ENCODE measurements around the gene PPFIBP2. TPM values are rescaled to one million over a fixed set of nuclear protein-coding genes. Genes with fewer than 3 reads are reported as not detected.

PPFIBP2 gene
- total RNA-seq, 1 donor from 2014 or later = 64.1 TPM

DNA sequence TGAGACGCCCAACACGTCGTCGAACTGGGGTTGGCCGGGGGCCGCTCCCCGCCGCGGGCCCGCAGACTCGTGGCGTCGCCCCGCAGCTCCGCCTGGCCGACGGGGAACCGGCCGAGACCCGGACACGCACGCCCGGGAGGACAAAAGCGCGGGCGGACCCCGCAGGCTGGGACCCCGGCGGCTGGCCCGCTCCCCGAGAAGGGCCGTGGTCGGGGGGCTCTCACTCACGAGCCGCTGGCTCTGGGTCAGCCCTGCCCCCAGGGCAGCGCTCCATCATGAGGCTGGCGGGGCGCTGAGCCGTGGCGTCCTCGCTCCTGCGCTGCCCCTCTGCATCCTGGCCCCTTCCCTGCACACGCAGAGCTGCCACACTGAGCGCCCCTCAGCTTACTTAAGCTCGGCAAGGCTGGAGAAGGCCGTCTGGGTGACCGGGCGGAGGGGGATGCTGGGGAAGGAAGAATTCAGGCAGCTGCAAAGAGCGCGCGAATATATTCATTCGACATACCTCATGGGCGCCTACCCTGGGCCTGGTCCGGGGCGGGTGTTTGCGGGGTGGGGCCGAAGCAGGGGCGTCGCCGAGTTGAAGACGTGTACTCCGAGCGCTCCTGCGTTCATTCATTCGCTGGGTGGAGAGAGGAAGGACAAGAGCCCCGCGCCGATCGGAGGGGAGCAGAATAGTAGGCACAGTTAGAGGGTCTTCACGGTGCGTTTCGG is 160.1 kb downstream of the PPFIBP2 start:
- Mint-ChIP-seq H3K27me3 (peaks cover 18% of the 10 kb centered on the region), H3K36me3 (ENCODE audit: insufficient read depth) (no peaks in the 10 kb centered on the region), H3K9me3 (ENCODE audit: low read depth) (no peaks in the 10 kb centered on the region), H3K4me1 (ENCODE audit: low read depth) (peaks cover 11% of the 10 kb centered on the region), H3K4me3 (ENCODE audit: low read depth) (peak overlapping the region; percentile 76), H3K27ac (peak overlapping the region; percentile 88)
- TF ChIP-seq, protein P1, sequence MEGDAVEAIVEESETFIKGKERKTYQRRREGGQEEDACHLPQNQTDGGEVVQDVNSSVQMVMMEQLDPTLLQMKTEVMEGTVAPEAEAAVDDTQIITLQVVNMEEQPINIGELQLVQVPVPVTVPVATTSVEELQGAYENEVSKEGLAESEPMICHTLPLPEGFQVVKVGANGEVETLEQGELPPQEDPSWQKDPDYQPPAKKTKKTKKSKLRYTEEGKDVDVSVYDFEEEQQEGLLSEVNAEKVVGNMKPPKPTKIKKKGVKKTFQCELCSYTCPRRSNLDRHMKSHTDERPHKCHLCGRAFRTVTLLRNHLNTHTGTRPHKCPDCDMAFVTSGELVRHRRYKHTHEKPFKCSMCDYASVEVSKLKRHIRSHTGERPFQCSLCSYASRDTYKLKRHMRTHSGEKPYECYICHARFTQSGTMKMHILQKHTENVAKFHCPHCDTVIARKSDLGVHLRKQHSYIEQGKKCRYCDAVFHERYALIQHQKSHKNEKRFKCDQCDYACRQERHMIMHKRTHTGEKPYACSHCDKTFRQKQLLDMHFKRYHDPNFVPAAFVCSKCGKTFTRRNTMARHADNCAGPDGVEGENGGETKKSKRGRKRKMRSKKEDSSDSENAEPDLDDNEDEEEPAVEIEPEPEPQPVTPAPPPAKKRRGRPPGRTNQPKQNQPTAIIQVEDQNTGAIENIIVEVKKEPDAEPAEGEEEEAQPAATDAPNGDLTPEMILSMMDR (IDR thresholded peaks at IDR 0.05; ENCODE audit: unreplicated experiment) = no peak
- DNase-seq (ENCODE audit: low spot score, unreplicated experiment) = peak; percentile 37

DNA sequence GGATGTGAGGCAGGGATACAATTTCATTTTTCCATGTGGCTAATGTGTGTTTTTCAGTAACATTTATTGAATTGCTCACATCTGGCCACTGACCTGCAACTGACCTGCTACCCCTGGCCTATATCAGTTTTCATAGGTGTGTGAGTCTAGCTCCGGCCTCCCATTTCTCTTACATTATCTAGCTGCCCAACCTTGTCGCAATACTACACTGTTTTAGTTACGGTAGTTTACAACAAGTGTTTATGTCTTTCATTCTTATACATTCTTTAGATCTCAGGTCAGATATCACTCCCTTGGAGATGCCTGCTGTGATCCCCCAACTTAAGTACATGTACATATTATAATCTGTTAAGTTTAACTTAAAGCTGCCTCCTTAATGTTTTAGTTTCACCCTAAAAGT is 161.8 kb downstream of the PPFIBP2 start:
- no peaks in the 10 kb centered on the region for H3K36me3 Mint-ChIP-seq (ENCODE audit: insufficient read depth)
- TF ChIP-seq, protein P1 (IDR thresholded peaks at IDR 0.05; ENCODE audit: unreplicated experiment) = no peak
- H3K4me1 Mint-ChIP-seq (ENCODE audit: low read depth) = peaks cover 7% of the 10 kb centered on the region
- H3K27ac Mint-ChIP-seq = no peak overlapping the region
- no peaks in the 10 kb centered on the region for H3K9me3 Mint-ChIP-seq (ENCODE audit: low read depth)
- peaks cover 18% of the 10 kb centered on the region for H3K27me3 Mint-ChIP-seq
- H3K4me3 Mint-ChIP-seq (ENCODE audit: low read depth) = no peak overlapping the region
- DNase-seq (ENCODE audit: low spot score, unreplicated experiment) = no peak

DNA sequence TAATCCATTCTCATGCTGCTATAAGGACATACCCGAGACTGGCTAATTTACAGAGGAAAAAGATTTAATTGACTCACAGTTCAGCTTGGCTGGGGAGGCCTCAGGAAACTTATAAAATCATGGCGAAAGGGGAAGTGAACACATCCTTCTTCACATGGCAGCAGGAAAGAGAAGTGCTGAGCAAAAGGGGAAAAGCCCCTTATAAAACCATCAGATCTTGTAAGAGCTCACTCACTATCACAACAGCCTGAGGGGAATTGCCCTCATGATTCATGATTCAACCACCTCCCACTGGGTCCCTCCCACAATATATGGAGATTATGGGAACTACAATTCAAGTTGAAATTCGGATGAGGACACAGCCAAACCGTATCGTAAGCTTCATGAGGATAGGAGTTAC is 163.3 kb downstream of the PPFIBP2 start:
- H3K27me3 Mint-ChIP-seq = peaks cover 18% of the 10 kb centered on the region
- H3K9me3 Mint-ChIP-seq (ENCODE audit: low read depth) = no peaks in the 10 kb centered on the region
- H3K4me3 Mint-ChIP-seq (ENCODE audit: low read depth) = no peak overlapping the region
- no peak overlapping the region for H3K27ac Mint-ChIP-seq
- DNase-seq (ENCODE audit: low spot score, unreplicated experiment) = no peak
- TF ChIP-seq, protein P1 (IDR thresholded peaks at IDR 0.05; ENCODE audit: unreplicated experiment) = no peak
- H3K36me3 Mint-ChIP-seq (ENCODE audit: insufficient read depth) = no peaks in the 10 kb centered on the region
- H3K4me1 Mint-ChIP-seq (ENCODE audit: low read depth) = peaks cover 5% of the 10 kb centered on the region

DNA sequence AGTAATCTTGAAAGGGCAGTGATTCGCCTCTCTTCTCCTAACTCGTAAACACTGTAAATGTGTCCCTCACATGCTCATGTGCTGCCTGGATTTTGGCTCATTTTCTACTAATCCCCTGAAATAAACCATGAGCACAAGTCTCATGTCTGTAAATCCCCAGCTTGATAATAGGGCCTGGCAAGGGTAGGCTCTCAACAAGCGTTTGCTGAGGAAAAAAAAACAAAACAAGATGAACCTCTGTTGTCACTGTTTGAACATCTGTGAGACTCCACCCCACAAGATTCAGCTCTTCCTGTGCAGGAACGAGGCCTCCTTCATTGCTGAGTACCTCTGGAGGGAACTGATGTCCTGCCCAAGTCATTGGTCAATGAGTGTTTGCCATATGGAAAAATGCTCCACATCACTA is 164.0 kb downstream of the PPFIBP2 start:
- DNase-seq (ENCODE audit: low spot score, unreplicated experiment) = no peak
- Mint-ChIP-seq H3K36me3 (ENCODE audit: insufficient read depth) (no peaks in the 10 kb centered on the region), H3K4me3 (ENCODE audit: low read depth) (no peak overlapping the region), H3K27ac (no peak overlapping the region), H3K27me3 (peaks cover 18% of the 10 kb centered on the region), H3K9me3 (ENCODE audit: low read depth) (no peaks in the 10 kb centered on the region), H3K4me1 (ENCODE audit: low read depth) (peaks cover 3% of the 10 kb centered on the region)
- TF ChIP-seq, protein P1 (IDR thresholded peaks at IDR 0.05; ENCODE audit: unreplicated experiment) = no peak

DNA sequence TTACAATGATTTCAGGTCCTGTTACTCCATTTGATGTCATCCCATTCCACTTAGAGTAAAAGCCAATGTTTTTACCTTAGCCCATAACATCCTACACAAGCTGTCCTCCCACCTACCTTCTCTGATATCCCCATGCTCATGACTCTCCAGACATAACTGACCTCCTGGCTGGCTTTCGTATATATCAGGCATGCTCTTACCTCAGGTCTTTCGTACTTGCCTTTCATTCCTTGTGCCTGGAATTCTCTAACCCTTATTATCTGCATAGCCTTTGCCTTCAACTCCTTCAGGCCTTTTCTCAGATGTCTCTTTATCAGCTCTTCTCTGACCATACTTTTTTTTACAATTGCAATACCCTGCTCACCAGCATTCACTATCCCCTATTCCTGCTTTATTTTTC is 169.8 kb downstream of the PPFIBP2 start:
- H3K9me3 Mint-ChIP-seq (ENCODE audit: low read depth) = no peaks in the 10 kb centered on the region
- no peaks in the 10 kb centered on the region for H3K27me3 Mint-ChIP-seq
- no peaks in the 10 kb centered on the region for H3K4me1 Mint-ChIP-seq (ENCODE audit: low read depth)
- H3K27ac Mint-ChIP-seq = no peak overlapping the region
- TF ChIP-seq, protein P1 (IDR thresholded peaks at IDR 0.05; ENCODE audit: unreplicated experiment) = no peak
- DNase-seq (ENCODE audit: low spot score, unreplicated experiment) = no peak
- H3K4me3 Mint-ChIP-seq (ENCODE audit: low read depth) = no peak overlapping the region
- no peaks in the 10 kb centered on the region for H3K36me3 Mint-ChIP-seq (ENCODE audit: insufficient read depth)

Measured in progenitor cell of endocrine pancreas (in vitro differentiated cells).